Activated CD8-positive, alpha-beta memory T cell treated with anti-CD3 and anti-CD28 coated beads for 48 hours (primary cell): Measurements from ENCODE around the gene ZNF516.

Experiments used
- DNase-seq, 3 experiments: peaks; one replicate each; pipeline ENCODE4 v3.0.0-alpha.2; 2020; ENCODE audit warnings: low read depth in 2 of 3, low spot score in 2 of 3

The ZNF516 gene

DNA sequence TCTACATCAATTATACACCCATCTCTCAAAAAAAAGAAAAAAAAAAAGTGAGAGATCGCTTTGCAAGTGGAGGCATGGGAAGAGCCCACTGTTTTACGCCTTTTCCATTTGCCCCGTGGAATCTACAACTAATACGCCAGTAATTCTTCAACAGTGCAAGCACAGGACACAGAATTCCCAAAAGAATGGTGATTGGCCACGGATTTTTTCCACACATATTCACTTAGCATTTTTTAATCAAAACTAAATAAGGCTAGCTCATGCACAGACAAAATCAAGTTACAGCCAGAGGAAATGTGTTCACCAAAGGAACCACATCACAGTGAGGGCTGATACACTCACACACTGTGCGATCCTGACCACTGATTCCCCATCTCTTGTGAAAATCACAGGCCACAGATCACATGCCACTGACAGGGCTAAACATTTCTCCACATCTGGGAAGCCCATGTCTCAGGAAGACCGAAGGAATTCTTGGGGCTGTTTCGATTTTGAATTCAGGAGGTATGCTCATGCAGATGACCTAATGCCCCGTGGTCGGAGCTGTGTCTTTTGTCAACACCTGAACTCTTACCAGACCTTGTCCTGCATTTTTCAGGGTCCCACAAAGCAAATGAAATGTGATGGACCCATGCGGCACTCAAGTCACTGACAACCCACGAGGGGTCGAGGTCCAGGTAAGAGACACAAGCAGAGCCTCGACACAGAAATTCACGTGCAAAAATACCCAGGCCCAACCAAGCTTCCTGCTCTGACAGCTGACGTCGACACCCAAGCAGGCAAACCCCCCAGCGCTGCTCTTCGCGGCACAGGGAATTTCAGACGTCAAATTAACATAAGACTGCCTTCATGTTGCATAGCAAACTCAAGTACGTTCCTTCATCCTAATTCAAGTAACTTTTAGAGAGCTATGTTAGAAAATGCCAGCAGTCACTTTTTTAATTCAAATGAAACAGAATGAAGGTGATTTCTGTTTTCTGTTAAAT is 69.6 kb downstream of the ZNF516 start:
- no peak for DNase-seq

DNA sequence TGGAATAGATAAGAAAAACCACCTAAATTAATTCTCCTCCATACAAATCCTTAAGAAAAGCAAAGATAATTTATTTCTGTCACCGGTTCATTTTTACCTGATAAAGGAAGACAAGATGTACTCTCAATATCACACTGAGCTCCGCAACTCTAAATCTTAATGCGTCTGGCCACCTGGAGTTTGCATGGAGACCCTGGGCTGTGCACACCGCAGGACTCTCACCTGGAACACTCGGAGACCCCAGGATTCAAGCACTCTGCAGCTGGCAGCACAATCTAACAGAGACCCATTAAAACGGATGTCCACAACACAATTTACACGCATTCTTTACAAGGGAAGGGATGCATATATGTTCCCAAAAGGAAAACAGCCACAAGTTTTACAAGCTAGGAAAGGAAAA is 72.2 kb downstream of the ZNF516 start:
- DNase-seq, result no peak

DNA sequence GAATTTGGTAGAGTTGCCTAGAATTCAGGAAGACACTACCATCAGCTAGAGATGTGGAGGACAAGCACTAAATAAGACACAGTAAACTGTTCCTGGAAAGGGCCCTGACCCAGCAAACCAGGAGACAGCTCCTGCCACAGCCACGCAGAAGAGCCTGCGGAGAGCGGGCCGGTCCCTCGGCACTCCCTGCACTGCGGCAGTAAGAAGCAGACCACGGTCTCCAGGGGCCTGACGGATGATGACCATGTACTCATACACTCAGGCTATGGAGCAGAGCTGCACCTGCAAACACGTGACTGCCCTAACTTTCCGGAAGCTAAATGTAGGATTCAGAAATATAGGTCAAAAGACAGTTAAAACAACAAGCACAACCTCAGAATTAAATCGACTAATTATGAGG is 72.9 kb downstream of the ZNF516 start:
- DNase-seq, result no peak

DNA sequence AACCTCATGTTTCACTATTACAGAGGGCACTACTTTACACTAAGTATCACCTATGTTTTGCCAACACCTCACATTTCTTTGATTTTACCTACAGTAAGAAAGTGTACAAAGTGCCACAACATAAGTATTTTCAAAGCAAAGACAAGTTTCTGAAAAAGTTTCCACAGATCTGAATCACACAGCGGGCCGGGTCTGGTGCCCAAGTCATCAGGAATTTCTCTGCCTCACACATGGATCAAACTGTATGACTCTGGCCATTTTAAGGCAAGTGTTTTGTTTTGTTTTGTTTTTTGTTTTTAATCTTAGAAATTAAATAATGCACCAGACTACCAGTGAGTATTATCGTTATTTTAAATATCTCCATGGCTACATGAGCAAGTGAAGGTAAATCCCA is 73.4 kb downstream of the ZNF516 start:
- no peak for DNase-seq

DNA sequence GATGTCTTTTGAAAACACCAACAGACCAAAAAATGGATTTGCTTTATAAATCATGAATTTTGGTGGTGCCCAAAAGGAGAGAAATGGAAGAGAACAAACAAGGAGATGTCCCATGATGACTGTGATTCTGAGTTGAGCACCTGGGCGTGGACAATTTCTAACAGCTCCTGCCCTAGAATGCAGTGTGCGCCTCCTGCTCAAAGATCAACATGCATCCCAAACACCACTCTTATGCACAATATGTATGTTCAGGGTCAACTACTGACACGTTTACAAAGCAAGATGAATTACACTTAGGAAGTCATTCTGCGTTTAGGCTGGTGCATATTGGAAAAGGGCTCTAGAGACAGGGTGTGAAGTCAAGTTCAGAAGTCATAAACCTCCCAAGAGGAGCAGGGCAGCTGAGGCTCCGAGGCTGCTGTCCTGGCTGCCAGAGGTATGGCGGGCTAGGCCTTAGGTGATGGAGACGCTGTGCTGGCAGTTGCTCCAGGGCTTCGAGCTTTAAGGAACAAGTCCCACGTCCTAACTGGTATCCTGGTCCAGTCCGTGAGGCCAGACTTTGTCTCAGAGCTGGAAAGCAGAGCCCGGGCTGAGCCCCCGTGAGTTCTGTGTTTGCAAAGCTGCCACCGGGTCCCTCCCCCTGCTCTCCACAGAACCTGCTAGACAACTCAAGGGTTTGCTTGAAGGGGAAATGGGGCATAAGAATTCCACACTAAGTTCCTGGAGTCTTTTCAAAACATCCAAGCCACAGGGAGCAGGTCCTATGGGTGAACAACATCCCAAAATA is 74.0 kb downstream of the ZNF516 start:
- no peak for DNase-seq

DNA sequence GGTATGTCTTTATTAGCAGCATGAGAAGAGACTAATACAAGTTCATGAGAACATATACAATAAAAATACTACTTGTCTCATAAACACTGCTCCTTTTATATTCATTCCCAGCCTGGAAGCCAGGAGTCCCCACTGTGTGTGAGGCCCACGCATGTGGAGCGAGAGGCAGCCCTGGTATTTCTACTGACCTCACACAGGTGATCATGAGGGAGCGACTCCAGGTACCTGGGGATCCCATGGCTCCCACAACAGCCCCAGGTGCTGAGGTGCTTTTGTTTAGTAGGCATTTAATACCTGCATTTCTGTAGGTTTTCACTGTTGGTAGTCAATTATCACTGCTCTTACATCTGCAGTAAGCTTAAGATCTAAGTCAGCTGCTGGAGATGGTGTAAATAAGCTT is 75.2 kb downstream of the ZNF516 start:
- DNase-seq, result no peak

- no peak for DNase-seq
These were observed 78.1 kb downstream of the ZNF516 start for GRCh38 chr18:76416911-76417310.

DNA sequence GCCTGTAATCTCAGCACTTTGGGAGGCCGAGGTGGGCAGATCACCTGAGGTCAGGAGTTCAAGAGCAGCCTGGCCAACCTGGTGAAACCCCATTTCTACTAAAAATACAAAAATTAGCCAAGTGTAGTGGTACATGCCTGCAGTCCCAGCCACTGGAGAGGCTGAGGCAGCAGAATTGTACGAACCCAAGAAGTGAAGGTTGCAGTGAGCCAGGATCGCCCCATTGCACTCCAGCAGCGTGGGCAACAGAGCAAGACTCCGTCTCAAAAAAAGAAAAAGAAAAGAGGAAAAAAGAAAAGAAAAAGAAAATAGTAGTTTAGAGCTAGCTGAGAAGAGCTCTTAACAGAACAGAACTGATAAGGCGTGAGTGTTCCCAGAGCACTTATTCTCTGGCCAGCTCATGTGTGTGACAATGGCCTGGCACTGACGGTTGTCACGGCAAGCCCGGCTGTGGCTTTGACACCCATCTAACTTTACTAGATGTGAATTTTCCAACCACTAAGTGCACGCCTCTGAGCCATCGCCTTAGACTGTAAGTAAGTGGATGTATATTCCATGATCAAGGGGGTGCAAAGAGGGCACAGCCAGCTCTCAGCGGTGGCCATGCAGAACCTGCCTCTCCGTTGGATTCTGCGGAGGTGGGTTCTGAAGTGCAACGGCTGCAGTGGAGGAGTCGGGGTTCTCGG is 80.0 kb downstream of the ZNF516 start:
- DNase-seq, result peak in 1 of 3 experiments; percentile 8

GRCh38 chr18:76412818-76413565 is 82.0 kb downstream of the ZNF516 start:
- DNase-seq, result no peak

DNA sequence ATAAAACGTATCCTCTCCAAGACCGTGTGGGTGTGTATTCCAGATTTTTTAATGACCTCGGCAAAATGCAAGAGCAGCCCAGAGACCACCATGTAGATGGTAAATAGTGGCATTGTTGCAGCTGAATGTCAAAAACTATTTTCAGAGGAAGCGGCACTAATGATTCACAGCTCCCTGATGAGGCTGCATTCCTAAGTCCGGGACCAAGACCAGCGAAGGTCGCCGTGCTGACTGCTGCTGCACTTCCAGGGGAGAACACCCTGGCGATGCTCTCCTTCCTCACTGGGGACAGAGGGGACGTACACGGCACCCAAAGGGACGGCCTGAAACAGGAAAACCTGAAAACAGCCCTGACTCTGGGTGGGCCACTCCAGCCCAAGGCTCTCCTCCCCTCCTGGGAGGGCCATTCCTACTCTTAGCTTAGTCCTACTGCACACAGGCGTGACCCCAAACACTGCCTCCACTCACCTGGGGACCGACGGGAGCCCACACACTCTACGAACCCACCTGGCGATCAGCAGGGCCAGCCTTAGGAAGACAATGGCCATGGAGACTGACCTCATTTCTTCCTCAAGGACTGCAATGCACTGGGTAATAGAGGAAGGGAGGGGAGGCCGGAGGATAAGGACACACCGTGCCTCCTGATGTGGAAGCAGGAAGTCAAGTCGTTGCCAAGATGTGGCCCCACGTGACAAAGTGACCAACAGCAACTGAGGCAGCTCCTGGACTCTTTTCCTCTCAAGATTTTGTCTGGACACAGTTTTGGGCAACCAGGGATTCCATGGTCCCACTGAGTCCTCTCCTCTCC is 82.8 kb downstream of the ZNF516 start:
- DNase-seq, result no peak

DNA sequence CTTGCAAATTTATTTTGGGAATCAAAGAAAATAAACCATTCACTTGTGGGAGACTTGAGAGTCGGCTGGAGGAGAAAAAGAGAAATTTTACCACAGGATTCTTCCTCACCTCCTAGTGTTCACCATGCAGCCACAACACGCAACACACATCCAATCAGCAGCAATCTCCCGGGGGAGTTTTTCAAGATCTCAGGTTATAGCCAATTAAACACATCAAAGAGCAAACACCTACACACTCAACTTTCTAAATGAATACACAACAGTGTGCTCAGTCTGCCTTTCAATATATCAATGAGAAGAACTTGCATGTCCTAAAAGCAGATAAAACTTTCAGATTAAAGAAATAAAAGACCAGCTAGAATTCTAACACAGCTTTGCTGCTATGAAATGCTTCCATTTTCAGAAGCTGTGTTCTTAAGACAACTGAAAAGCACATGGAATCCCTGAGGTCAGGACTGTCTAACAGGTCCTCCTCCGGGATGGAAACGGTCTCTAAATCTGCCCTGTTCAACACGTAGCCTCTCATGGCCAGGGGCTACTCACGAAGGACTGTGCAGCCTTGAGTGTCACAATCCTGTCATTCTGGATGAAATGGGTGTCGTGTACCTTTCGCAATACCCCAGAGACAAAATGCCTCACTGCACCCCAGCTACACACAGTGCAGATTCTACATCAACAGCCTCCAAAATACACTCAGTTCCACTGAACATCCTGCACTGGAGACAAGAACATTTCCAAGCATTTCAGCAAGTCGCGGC is 84.2 kb downstream of the ZNF516 start:
- DNase-seq, result no peak

- no peak for DNase-seq
These were observed 85.0 kb downstream of the ZNF516 start for GRCh38 chr18:76410033-76410432.

DNA sequence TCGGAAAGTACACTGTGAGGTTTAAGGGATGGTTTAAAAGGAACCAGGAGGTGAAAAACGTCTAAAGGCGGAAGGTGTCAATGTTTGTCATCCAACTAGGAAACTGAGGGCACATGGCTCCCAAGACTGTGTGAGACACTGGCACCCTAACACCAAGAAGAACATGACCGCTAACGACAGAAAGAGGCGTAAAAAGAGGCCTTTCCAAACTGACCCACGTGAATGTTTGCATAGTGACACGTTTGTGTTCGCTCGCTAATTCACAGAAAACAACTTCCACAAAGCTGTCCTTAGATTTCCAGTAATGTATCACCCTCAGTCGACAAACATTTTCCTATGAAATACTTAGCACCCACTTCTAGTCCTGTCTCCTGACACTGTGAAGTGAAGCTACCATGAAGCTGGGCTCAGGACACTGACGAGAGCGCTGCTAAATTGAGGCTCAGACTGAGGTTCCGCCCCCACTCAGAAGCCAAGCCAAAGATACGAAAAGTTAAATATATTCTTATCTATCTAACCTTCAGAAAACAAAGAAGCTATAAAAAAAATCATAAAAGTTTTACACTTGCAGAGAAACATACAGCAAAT is 86.5 kb downstream of the ZNF516 start:
- DNase-seq, result no peak

DNA sequence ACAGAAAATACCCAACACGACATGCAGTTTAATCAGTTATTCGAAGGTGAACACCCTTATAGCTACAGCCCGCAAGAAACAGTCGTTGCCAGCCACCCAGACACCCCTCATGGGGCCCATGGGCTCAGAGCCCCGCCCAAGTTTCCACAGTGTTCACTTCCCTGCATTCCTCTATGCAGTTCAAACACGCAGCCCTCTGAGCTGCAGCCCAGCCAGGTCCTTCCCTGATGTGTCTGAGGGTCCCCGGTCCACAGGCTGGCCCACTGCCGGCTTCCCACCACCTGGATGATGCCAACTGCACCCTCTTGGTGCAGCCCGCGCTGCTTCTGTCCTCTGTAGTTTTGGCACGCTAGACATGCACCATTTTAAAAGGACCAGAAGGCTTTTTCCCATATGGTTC is 87.4 kb downstream of the ZNF516 start:
- DNase-seq, result no peak

DNA sequence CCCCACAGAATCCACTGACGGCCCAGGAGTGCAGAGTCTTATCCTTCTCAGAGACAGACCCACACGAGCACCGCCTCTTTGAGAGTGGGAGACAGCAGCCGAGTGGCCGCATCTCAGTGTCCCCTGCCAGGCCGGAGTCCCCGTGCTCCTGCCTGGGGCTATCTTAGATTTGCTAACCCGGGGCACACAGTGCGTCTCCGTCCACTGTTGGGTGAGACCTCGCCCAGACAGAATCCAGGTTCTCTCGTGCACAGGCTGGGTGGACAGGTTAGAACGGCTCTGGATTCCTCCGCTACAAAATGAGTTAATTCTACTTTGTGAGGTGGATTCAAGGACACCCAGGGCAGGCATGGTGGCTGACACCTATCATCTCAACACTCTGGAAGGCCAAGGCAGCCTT is 88.3 kb downstream of the ZNF516 start:
- no peak for DNase-seq

DNA sequence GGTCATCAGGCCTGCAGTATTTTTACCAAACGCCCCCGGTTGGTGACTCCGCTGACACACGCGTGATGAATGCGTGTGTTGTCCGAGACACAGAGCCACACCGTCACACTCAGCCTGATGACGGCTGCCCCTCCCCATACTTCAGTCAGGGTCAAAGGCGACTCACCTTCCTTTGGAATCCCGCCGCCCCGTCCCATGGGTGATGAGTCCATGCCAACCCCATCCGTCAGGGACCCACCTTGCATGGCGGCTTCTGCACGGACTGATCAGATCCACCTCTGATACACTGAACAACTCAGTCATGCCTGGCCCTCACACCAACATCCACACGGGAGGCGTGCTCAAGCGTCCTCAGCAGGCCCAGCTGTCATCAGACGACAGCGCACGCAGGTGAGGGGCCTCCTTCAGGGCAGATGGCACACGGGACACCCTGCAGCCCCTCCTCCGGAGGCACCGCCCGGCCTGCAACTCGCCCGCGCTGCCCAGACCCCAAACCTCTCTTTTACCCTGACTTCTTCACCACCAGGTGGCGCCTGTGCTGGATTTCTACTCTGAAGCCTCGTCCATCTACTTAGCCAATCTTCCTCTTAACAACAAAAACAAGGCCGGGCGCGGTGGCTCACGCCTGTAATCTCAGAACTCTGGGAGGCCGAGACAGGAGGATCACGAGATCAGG is 89.2 kb downstream of the ZNF516 start:
- peak in 2 of 3 experiments; percentile 14 to 40 for DNase-seq

GRCh38 chr18:76405280-76405679 is 89.8 kb downstream of the ZNF516 start:
- DNase-seq, result no peak

DNA sequence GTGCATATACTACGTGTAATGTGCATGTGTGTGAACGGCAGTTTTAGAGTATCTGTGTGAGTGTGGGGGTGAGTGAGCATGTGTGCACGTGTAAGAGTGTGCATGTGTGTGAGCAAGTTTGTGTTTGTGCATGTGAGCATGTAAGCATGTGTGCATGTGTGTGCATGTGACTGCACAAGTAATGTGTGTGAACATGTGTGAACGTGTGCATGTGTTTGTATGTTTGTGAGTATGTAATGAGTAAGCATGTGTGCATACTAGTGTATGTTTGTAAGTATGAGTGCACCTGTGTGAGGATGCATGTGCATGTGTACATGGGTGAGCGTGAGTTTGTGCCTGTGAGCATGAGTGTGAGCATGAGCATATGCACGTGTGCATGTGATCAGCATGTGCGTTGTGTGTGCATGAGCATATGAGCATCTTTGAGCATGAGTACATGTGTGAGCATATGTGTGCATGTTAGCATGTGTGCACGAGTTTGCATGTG is 90.7 kb downstream of the ZNF516 start:
- DNase-seq, result no peak
